ENCODE data around the gene MACROD2.
"Not testable (repeated sequence)": the region's sequence is repeated elsewhere in the genome, so short reads cannot be mapped to it uniquely, and the experiment has no call there.

Gene MACROD2

DNA sequence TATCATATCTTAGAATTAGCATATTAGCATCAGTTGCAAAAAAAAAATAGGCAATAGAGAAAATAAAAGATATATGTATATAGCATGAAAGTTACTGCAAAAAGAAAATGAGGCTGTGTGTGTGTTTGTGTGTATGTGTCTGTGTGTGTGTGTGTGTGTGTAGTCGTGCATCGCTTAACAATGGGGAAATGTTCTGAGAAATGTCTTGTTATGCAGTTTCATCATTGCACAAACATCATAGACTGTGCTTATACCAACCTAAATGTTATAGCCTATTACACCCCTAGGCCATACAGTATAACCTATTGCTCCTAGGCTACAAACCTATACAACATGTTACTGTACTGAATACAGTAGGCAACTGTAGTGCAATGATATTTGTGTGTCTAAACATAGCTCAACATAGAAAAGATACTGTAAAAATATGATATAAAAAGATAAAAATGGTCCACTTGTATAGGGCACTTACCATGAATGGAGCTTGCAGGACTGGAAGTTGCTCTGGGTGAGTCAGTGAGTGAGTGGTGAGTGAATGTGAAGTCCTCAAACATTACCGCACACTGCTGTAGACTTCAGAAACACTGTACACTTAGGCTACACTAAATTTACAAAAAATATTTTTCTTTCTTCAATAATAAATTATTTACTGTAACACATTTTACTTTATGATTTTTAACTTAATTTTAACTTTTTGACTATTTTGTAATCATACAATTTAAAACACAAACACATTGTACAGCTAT, 1772.9 kb downstream of the MACROD2 start:
- no peak for DNase-seq

DNA sequence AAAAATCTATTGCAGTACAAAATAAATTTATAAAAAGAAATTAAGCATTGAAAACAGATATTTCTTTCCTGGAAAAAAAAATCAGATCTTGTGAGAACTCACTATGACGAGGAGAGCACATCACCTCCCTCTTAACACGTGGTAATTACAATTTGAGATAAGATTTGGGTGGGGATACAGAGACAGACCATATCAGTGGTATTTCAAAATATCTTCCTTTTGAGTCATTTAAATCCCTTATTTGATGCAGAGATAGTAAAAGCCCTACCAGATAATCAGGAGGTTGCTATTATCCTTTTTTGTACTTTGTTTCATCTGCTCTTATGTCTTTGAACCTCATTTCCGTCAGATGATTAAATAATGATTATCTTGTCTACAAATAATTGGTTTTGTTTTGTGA, 1777.5 kb downstream of the MACROD2 start:
- no peak for DNase-seq

DNA sequence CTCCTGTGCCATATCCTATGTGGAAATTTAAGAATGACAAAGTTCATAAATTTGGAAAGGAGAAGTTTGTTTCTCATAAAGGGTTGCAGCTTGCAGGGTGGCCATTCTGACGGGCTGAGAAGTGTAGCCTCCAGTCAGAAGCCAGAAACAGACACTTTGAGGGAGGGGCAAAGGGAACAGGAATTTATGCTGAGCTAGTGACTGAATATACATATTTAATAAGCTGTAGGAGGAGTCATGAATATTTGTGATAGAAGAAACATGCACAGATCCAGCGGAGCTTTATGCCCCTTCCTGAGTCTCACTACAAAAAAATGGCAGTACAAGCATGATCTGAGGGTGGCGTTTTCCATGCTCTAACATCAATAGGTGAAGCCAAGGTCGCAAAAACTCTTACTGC, 1779.6 kb downstream of the MACROD2 start:
- DNase-seq, result no peak

DNA sequence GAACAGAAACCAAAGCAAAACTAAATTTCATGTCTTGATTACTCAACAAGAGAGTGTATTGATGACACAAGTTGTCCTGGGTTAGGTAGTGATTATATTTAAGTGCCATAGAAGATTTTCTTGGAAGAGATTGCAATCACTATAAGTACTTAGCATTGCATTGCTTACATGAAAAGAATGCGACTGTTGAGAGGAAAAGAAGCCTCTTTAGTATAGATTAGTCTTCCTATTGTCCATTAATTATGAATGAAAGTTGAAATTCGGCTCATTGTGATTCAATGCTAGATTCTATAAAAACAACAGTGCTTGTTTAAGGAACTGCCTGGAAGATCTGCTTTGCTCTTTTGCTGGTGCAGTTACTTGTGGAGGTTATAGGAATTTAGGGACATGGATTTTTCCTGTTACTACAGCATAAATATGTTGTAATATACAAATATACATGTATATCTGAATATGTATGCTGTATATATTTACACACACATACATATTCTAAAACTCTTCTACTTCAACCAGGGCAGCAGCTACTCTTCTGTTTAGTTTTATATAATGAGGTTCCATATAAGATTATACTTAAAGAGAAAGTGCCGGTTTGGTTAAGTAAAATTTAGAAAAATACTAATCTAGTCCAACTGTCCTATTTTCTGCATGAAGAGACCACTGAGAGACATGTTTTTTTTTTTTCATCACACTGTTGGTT, 1781.6 kb downstream of the MACROD2 start:
- DNase-seq, result no peak

DNA sequence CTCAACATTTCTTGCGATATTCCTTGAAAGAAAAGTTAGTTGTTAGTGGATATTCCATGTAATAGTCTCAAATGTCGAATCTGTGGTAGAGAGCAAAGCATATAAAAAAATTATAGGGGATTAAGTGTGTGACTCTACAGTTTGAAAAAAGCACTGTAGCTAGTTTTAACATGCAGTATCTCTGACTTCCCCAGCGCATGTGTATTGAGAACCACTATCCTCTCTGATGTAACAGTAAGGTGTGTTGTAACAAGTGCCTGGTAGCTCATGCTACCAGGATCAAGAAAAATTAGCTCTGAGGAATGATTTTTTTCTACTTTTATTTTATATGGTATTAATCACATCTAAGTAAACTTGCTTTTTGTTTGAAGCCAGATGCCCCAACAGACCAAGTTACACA, 1788.7 kb downstream of the MACROD2 start:
- DNase-seq, result no peak

DNA sequence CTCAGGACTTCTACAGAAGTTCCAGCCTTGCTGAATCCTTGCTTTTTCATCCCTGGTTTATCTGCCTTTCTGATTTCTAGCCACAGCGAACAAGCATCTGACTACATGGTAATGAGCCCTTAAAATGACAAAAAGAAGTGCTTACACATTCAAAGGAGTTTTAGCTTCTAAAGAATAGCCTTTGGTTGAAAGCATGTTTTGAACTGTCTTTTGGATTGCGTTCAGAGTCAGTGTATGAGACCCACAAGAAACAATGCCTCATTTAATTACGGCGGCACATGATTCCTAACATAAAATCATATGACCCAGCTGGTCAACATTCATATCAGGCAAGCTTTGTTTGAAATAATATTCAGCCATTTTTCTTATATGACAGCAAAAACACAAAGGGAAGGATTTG, 1793.8 kb downstream of the MACROD2 start:
- peak in 14 of 58 donors; percentile 0 to 53 (median 6) for DNase-seq

DNA sequence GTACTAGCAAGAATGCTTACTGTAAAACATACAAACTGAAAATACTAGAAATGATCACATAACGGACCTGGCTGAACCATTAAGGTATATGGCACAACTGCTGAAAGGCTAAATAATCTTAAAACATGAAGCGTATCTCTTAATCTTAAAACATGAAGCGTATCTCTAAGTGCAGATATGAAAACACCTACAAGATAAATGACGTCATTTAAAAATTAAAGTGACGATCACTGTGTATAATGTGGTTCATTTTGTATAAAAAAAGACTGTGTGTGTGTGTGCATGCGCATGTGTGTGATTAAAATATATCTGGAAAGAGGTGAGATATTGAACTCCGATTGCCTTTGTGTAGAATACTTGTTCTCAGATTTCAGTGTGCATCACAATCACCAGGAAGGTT, 1797.5 kb downstream of the MACROD2 start:
- no peak for DNase-seq

DNA sequence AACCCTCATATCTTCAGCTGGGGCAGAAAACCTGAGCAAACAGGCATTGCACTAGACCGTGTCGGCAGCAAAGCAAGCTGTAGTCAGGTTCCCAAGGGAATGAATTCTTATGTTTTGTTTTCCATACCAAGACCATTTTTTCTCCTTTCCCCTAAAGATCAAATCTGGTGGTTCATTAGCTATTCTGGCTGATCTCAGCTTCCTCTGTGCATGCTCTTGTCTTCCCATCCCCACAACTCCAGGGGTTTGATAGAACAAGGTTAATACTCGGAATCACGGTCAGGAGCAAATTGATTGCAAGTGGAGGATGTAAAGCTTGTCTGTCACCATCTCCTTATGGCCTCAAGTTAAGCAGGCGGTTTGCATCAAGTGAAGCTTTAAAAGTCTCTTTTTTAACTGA, 1799.1 kb downstream of the MACROD2 start:
- DNase-seq, result no peak

DNA sequence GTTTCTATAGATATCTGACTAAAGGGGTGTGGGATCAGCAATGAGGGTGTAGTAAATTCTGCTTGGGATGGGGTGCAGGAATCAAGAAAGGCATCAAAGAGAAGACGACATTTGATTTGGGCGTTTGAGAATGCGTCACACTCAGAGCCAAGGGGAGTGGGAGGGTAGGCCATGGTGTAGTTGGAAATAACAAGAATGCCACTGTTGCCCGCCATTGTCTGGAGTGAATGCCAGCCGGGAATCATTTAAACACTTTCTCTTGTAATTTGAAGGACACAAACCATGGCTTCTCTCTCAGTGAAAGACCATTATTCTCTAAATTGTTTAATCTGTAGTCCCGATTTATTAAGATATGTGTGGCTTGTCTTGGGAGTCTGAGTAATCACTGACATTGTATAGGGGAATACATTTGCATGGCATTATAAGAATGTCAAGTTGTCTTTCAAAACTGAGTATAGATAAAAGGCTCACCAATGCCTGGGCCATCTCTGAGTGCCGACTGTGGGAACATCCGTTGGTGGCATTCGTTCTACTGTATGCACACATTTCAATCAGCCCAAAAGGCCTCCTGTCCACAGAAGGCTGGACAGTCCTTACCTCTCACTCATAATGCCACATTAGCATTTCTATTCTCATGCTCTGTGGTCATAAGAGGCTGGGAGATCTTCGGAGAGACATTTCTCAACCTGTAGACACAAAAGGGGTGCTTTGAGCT, 1800.1 kb downstream of the MACROD2 start:
- no peak for DNase-seq

DNA sequence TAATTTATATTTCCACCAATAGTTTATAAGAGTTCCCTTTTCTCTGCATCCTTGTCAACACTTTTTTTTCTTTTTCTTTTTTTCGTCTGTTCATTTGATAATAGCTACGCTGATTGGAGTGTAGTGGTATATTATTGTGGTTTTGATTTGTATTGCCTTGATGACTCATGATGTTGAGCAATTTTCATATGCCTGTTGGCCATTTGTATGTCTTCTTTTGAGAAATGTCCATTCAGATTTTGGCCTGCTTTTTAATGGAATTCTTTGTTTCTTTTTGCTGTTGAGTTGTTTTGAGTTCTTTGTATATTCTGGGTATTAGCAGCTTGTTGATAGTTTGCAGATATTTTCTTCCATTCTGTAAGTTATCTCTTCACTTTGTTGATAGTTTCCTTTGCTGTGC, 1804.6 kb downstream of the MACROD2 start:
- no peak for DNase-seq

DNA sequence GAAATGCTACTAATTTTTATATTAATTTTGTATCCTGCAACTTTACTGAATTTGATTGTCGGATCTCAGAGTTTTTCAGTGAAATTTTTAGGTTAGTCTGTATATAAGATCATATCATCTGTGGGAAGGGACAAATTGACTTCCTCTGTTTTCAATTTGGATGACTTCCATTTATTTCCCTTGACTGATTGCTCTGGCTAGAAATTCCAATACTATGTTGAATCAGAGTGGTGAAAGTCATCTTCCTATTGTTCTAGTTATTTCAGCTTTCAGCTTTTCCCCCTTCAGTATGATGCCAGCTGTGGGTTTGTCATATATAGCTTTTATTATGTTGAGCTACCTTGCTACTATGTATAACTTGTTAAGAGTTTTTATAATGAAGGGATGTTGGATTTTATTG, 1806.7 kb downstream of the MACROD2 start:
- DNase-seq, result no peak

DNA sequence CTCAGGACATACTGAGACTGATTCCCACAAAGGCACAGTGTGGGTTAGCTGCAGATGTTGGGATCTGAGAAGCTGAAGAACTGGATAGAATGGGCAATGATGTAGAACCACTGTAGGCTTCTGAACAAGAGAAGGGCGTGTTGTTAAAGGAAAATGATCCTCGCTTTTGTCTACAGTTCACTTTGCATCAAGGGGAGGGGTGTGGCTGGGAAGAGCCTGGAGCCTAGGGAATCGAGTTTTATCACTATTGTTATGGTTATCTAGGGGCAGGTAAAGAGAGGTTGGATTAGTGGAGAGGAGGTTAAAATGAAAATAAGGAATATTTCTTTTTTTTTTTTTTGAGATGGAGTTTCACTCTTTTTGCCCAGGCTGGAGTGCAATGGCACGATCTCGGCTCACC, 1809.8 kb downstream of the MACROD2 start:
- no peak for DNase-seq

DNA sequence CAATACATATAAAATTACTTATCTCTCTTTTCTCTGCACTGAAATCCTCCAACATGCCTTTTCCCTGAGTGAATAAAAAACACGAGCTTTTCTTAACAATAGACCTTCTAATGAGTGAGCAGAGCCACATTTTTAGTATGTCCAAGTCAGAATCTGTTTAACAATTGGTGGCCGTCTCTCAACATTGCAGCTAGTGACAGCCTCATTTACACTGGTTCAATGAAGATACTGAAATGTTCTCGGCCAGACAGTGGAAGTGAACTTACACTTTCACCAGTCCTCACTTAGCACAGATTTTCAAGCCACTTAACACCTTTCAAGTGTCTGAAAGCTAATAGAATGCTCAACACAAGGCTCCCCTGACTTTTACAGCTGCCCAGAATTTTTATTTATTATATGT, 1810.8 kb downstream of the MACROD2 start:
- DNase-seq, result no peak

DNA sequence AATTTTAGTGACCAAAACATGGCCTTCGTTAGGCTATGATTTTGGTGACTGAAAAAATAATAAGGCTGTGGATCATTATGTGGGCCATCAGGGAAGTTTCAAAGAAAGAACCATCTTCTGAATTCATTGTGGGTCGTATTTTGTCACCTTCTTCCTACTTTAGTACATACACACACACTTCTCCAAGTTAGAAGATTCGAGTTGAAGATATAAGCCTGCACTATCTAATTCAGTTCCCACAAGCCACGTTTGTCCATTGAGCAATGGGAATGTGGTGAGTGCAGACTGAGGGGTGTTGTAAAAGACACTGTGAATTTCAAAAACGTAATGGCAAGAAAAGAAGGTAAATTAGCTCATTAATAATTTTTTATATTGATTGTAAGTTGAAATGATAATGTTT, 1812.0 kb downstream of the MACROD2 start:
- DNase-seq, result no peak

DNA sequence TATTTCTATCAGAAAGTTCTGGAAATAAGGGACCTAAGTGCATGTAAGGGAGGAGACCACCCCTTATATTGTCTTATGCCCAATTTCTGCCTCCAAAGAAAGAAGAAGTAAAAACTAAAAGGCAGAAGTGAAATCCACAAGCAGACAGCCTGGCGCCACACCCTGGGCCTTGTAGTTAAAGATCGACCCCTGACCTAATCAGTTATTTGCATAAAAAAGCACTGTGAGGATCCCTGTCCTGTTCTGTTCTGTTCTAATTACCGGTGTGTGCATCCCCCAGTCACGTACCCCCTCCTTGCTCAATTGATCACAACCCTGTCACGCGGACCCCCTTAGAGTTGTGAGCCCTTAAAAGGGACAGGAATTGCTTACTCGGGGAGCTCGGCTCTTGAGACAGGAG, 1812.5 kb downstream of the MACROD2 start:
- DNase-seq, result not testable (repeated sequence)

DNA sequence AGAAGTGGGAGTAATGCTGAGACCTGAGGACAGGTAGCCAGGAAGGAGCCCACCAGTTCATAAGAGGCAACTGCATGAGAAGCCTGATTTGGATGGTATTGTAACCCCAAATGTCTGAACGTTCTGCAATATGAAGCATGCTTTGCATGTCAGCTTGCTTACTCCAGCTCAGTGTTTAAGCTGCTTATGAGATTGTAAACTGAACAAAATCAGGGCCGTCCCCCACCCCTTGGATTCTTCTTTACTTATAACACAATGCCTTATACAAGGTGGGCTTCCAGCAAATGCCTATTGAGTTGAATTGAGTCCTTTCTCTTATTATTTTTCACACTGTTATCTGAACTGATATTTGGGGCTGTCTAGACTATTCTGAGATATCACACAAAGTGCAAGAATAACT, 1816.6 kb downstream of the MACROD2 start:
- no peak for DNase-seq

DNA sequence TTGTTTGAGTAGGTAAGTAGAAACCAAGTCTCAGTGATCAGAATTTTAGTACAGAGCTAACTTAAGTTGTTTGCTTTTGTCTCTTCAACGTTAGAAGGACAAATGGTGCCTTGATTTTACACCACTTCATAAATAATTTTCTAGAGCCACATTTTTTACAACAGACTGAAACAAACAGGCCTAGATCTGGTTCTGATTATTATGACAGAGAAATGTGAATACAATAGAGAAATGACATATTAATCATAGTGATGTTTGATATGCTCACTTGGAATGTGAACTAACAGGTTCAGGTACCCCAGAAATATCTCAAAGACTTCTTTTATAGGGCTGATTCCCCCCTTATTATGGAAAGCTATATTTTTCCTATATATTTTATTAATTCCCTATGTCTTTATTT, 1817.4 kb downstream of the MACROD2 start:
- no peak for DNase-seq

DNA sequence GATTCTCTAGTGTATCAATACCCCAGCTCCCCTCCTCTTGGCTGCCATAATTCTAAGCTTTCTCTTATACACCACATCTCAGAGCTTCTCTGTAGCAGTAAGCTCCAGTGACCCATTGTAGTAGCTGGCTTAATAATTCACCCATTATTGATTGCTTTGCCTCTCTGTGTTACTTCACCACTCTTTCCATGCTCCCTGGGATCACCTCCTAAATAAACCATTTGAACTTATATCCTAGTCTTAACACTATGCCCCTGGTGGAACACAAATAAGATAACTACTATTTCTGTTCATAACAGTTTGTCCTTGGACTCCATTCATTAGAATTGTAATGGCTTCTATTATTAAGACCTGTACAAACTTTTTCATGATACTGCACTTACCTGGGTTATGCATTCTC, 1819.0 kb downstream of the MACROD2 start:
- no peak for DNase-seq

DNA sequence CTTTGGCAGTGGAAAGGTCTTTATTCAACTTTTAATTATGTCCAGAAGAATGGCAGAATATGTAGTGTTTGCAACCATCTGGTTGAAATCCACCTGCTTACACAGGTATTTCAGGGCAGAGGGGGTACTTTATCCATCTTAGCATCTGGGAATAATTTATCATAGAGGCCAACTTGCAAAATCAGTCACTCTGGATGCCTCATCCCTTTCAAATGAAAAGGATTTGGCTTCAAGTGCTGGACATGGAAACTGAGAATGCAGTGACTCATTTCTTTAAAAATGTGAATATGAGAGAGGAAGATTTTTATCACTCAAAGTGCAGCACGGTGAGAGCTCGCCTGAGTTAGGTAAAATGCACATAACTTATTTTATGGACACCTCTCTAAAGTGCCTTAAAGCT, 1819.6 kb downstream of the MACROD2 start:
- no peak for DNase-seq

DNA sequence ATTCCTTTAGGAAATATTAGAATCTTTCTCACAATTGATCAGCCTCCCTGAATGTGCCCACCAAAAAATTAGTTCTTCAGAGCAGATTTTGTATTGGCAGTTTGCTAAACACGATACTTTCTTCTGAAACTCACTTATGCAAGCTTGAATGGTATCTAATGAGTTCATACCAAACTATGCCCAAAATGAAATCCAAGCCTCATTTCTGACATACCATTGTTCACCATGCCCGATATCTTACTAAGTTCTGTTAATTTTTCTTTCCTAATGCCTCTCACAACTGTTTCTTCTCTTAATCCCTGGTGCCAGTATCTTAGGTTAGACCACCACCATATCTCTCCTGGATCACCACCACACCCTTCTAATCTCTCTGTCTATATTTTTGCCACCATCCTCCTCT, 1822.0 kb downstream of the MACROD2 start:
- DNase-seq, result no peak

DNA sequence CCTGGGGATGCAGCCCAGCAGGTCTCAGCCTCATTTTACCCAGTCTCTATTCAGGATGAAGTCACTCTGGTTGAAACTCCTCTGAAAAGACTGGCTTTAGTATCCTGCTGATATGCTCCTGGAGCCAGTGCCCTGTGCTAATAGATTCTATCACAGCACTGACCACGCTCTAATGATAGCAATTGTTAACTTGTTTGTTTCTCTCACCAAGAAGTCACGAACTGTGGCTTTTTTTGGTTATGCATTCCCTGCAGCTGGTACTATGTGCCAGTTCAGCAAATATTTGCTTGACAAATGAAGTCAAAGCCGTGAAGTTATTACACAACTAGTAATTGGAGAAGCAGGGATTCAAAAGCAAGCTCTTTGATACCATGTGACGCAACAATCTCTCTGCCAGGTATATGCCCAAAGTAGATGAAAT, 1823.3 kb downstream of the MACROD2 start:
- DNase-seq, result peak in 1 of 58 donors; percentile 12

DNA sequence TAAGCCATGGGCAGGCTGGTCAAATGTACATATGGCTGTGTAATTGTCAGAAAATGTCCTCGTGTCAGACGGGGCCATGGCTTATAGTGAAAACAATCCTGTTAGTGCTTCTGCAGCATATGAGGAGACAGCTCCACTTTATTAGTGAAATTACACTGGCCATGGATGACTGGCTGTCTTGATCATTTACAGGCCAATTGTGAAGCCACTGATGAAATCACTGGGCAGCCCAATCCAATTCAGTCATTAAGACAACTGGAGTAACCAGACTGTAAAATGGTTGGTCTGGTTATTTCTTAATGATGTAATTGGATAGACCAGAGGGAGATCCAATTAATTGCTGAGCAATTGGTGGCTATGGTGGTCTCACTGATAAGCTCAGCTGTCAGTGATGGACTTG, 1828.4 kb downstream of the MACROD2 start:
- no peak for DNase-seq

DNA sequence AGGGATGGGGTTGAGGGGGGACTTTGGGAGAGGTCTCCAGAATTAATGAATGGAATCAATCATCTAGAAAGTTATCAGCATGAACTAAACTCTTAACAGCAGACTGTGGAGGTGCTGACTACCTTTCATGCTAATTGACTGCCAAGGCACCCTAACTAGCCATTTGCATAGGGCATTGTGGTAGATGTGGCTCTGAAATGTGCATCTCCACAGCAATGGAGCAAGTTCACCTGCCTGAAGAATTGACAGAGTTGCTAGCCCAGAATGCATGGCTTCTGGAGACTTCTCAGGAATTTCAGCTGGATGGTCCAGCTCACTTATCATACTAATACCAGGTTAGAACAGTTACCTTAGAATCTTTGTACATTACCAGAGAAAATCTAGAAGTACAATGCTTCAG, 1832.3 kb downstream of the MACROD2 start:
- DNase-seq, result no peak

Data from anterior cingulate cortex (tissue), 58 donors.